ENCODE measurements around the gene CEP20.

The CEP20 gene

DNA sequence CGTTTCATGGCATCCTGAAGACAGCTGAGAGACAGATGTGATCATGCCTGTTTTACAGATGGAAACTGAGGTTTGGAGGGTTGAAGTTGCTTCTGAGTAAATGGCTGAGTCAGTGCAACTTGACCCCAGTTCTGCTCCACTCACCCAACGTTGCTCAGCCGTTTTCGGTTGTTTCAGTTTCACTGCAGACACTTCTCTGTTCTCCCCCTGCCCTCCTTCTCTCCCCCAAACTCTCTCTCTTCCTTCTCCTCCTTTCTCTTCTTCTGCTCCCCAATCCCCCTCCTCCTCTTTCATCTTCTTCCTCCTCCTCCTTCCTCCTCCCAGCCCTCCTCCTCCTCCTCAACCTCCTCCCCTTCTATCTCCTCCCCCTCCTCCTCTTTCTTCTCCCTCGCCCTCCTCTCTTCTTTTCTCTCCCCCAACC lies 9.4 kb upstream of the CEP20 start:
- DNase-seq (ENCODE audit: low spot score): no peak

GRCh38 chr16:15897121-15897780 lies 8.8 kb upstream of the CEP20 start:
- no peak for DNase-seq (ENCODE audit: low spot score)

GRCh38 chr16:15894571-15895374 lies 6.4 kb upstream of the CEP20 start:
- DNase-seq (ENCODE audit: low spot score): no peak

DNA sequence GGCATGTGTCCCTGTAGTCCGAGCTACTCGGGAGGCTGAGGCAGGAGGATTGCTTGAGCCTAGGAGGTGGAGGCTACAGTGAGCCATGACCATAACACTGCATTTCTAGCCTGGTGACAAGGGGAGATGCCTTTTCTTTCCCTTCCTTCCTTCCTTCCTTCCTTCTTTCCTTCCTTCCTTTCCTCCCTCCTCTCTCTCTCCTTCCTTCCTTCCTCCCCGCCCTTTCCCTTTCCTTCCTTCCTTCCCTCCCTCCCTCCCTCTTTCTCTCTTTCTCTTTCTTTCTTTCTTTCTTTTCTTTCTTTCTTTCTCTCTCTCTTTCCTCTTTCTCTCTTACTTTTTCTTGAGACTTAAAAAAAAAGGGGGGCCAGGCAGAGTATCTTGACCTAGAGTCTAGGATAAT lies 3.1 kb upstream of the CEP20 start:
- no peak for DNase-seq (ENCODE audit: low spot score)

GRCh38 chr16:15887283-15887682 lies 1.1 kb downstream of the CEP20 start:
- no peak for DNase-seq (ENCODE audit: low spot score)

DNA sequence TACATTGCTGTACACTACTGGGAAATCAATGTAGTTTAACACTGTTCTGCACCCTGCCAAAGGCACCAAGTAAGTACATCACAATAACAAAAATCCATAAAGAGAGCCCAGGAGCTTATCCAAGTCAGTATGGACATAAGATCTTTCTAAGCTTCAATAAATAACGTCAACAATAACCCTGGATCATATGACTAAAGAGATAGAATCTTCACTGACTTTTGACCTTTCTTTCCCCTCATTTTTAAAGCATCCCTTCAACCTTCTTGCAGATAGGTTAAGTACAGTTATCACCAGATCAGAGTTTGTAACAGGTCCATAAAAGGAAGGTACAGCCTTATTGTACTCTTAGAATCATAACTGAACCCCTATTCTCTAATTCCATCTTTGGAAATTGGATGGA lies 2.3 kb downstream of the CEP20 start:
- DNase-seq (ENCODE audit: low spot score): no peak

DNA sequence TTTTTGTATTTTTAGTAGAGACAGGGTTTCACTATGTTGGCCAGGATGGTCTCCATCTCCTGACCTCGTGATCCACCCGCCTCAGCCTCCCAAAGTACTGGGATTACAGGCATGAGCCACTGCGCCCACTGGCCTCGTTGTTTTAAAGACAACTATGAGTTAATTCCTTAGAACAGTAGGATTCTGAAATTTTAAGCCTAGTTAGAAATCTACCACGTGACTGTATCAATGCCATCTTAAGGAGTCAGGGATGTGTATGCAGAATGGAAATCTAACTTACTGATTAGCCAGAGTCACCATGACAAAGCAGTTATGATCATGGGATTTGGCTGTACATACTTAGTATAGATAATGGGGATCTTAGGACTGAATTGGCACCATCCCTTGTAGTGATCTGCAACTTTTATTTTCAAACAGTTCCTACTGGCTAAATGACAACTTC lies 2.8 kb downstream of the CEP20 start:
- no peak for DNase-seq (ENCODE audit: low spot score)

GRCh38 chr16:15882563-15882962 lies 5.8 kb downstream of the CEP20 start:
- DNase-seq (ENCODE audit: low spot score): no peak

GRCh38 chr16:15881794-15882379 lies 6.5 kb downstream of the CEP20 start:
- DNase-seq (ENCODE audit: low spot score): no peak

- DNase-seq (ENCODE audit: low spot score): no peak
Measured at GRCh38 chr16:15880434-15881308, 7.7 kb downstream of the CEP20 start.

DNA sequence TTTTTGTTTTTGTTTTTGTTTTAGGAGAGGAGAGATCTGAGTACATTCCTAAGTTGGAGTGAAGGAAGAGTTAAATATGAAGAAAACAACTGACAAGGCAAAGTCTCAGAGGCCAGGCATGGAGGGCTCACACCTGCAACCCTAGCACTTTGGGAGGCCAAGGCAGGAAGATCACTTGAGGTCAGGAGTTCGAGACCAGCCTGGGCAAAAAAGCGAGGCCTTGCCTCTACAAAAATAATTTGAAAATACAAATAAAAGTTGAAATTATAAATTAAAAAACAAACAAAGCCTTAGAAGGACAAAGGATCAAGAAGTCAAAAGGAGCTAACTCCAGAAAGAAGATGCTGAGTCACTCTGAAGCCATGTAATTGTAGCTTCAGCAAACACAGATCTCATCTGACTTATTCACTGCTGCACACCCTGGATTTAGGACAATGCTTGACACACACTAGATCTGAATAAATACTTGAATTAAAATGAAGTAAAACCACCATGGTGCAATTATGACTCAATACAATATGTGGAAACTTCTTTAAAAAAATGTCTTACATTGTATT lies 9.1 kb downstream of the CEP20 start:
- DNase-seq (ENCODE audit: low spot score): no peak

DNA sequence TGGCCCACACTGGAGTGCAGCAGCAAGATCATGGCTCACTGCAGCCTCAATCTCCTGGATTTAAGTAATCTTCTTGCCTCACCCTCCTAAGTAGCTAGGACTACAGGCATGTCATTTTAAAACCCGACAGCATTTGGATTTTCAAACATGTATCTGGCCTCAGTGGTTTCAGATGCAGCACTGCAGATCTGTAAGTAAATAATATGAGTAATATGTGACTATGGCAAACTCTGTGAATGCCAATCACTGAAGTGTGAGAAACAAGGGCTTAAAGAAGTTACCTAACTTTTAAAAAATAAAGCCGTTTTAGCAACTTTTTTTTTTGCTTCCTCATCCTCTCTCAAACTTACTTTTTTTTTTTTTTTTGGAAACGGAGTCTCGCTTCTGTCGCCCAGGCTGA lies 11.9 kb downstream of the CEP20 start:
- DNase-seq (ENCODE audit: low spot score): no peak

DNA sequence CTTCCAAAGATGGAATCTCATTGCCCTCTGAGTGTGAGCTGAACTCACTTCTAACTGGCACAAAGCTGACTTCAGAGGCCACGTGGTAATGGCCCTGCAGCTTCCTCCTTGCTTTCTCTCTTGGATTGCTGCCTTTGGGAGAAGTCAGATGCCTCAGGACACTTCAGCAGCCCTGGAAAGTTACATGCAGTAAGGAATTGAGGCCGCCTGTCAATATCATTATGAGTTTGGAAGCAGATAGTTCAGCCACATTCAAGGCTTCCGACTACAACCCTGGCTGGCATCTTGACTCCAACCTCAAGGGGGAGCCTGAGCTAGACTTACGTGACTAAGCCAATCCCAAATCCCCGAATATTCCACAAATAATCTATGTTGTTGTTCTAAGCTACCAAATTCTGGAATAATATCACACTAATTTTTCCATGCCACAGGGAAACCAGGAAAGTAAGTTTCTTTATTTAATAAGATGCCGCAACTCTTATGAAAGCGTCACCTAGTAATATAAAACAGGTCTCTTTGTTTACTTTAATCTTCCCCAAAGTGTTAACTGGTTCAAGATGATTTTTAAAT lies 13.6 kb downstream of the CEP20 start:
- DNase-seq (ENCODE audit: low spot score): peak; percentile 60

- DNase-seq (ENCODE audit: low spot score): no peak
Measured at GRCh38 chr16:15873737-15874136, 14.7 kb downstream of the CEP20 start.

- DNase-seq (ENCODE audit: low spot score): no peak
Measured at GRCh38 chr16:15873301-15873700, 15.1 kb downstream of the CEP20 start.

DNA sequence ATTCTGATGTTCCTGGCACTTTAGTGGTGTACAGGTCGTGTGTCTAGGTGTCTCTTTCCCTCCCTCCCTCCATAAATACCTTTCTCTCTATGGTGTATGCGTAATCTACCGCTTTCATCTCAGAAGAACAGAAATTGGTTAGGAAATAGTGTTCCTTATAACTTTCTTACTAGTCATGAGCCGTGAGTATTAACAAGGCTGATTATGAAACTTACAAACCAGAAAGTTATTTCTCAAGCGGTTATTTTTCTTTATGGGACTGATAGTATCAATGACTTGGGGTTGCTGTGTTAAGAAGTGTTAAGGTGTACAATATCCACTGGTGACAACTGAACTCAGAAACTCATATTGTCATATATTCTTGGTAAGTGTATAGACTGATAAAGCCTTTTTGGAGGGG lies 18.4 kb downstream of the CEP20 start:
- DNase-seq (ENCODE audit: low spot score): no peak

GRCh38 chr16:15866451-15866850 lies 22.0 kb downstream of the CEP20 start:
- DNase-seq (ENCODE audit: low spot score): no peak

DNA sequence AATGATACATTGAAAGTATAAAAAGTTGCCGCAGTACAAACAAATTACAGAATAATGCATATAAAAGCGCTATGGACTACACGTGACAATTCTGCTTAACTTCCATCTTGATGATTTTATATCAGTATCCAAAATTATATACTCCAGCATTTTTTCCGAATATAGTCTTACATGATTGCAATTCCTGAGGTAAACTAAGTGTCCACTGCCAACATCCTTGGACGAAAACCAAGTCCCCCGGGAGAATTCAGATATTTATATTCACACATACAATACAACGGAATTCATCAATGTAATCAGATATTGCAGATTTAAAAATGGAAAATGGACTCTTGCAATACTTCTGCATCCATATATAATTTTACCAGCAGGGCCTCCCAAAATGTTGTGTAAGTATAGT lies 22.7 kb downstream of the CEP20 start:
- no peak for DNase-seq (ENCODE audit: low spot score)

GRCh38 chr16:15864939-15865338 lies 23.5 kb downstream of the CEP20 start:
- no peak for DNase-seq (ENCODE audit: low spot score)

- no peak for DNase-seq (ENCODE audit: low spot score)
Measured at GRCh38 chr16:15861996-15862395, 26.4 kb downstream of the CEP20 start.

DNA sequence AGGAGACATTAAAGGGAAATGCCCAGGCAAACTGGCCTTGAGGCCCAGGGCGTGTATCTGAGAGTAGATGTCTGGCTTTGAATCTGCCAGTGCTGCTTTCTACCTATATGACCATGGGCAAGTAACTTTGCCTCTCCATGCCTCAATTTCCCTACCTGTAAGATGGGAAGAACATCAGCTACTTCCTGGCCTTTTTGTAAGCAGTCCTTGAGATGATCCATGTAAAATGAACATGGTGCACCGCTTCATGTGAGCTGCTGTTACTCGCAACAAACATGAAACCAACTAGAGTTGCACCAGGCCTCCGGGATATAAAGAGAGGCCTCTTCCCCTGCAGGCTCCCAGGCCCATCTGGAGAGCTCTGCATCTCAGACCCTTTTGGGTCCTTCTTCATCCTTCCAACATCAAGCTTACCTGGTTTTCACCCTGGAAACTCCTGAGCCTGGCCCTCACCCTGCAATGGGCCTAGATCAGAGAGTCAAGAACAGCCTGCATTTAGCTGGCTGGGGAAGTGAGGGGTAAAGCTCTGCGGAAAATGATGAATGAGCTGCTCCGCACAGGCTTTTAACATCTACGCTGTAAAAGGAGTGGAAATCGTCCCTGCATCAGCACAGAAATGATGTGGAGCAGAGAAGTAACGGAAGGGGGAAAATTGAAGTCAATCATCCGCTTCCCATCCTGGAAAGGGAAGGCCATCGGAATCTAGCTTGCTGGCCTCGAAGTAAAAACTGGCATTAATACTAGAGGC lies 29.3 kb downstream of the CEP20 start:
- DNase-seq (ENCODE audit: low spot score): no peak

Measured in iPS-NIHi11 (cell line).